Kidney capillary endothelial cell (primary cell): ENCODE measurements around the gene DCTN2.
A peak's percentile ranks its signal among the peaks of the same experiment; 100 is the strongest.

Experiments used
- DNase-seq: peaks from one replicate; pipeline ENCODE4 v3.0.0-alpha.2; 2018; ENCODE audit warnings: low spot score

DCTN2 gene

GRCh38 chr12:57488402-57489156, 58.4 kb downstream of the DCTN2 start:
- DNase-seq = no peak

- DNase-seq = peak; percentile 90
Measured at GRCh38 chr12:57487597-57488401, 59.2 kb downstream of the DCTN2 start, which contains the start of gene MARS1. Gene MARS1, plus strand, starts transcription at chr12:57488068. Its CDS starts 23 bp downstream, at chr12:57488091.

GRCh38 chr12:57487055-57487596, 59.9 kb downstream of the DCTN2 start:
- DNase-seq = no peak

- no peak for DNase-seq
Measured at GRCh38 chr12:57485695-57486094, 61.3 kb downstream of the DCTN2 start.

GRCh38 chr12:57483466-57483865, 63.5 kb downstream of the DCTN2 start:
- no peak for DNase-seq

GRCh38 chr12:57481671-57482070, 65.3 kb downstream of the DCTN2 start:
- no peak for DNase-seq
